IPS-NIHi11 (cell line): ENCODE results near the gene DUSP7.
"Not testable (repeated sequence)": the region's sequence is repeated elsewhere in the genome, so short reads cannot be mapped to it uniquely, and the experiment has no call there.

ENCODE experiments used
- DNase-seq: peaks from one replicate; pipeline ENCODE4 v3.0.0; 2012; ENCODE audit warnings: mixed read lengths, low spot score

DUSP7 gene

GRCh38 chr3:52046902-52047239, 9.5 kb downstream of the DUSP7 start:
- no peak for DNase-seq

GRCh38 chr3:52046186-52046901, 10.0 kb downstream of the DUSP7 start:
- no peak for DNase-seq

GRCh38 chr3:52044869-52045619, 11.3 kb downstream of the DUSP7 start:
- peak; percentile 63 for DNase-seq

GRCh38 chr3:52043750-52044149, 12.6 kb downstream of the DUSP7 start:
- no peak for DNase-seq

GRCh38 chr3:52043039-52043438, 13.3 kb downstream of the DUSP7 start:
- not testable (repeated sequence) for DNase-seq

- DNase-seq: peak; percentile 66
Measured at GRCh38 chr3:52041118-52041731, 15.1 kb downstream of the DUSP7 start.

- no peak for DNase-seq
Measured at GRCh38 chr3:52040600-52040999, 15.8 kb downstream of the DUSP7 start.

- peak; percentile 62 for DNase-seq
Measured at GRCh38 chr3:52039846-52040245, 16.5 kb downstream of the DUSP7 start.

GRCh38 chr3:52039426-52039825, 16.9 kb downstream of the DUSP7 start:
- no peak for DNase-seq

GRCh38 chr3:52038227-52038626, 18.1 kb downstream of the DUSP7 start:
- DNase-seq: no peak

- no peak for DNase-seq
Measured at GRCh38 chr3:52037291-52037690, 19.1 kb downstream of the DUSP7 start.

- DNase-seq: peak; percentile 75
Measured at GRCh38 chr3:52036829-52037228, 19.5 kb downstream of the DUSP7 start.

GRCh38 chr3:52036222-52036694, 20.1 kb downstream of the DUSP7 start:
- DNase-seq: no peak

- DNase-seq: no peak
Measured at GRCh38 chr3:52034651-52035050, 21.7 kb downstream of the DUSP7 start.

- DNase-seq: no peak
Measured at GRCh38 chr3:52034212-52034611, 22.2 kb downstream of the DUSP7 start.

GRCh38 chr3:52033748-52034147, 22.6 kb downstream of the DUSP7 start:
- DNase-seq: not testable (repeated sequence)

- DNase-seq: no peak
Measured at GRCh38 chr3:52032702-52033408, 23.5 kb downstream of the DUSP7 start.

GRCh38 chr3:52031896-52032295, 24.5 kb downstream of the DUSP7 start:
- DNase-seq: peak; percentile 52

GRCh38 chr3:52030714-52031310, 25.6 kb downstream of the DUSP7 start:
- no peak for DNase-seq

- DNase-seq: no peak
Measured at GRCh38 chr3:52029535-52029934, 26.8 kb downstream of the DUSP7 start.

- no peak for DNase-seq
Measured at GRCh38 chr3:52029053-52029452, 27.3 kb downstream of the DUSP7 start.

- DNase-seq: no peak
Measured at GRCh38 chr3:52028572-52028971, 27.8 kb downstream of the DUSP7 start.
